ENCODE measurements around the gene PYCR2.

- TF ChIP-seq POLR2A (IDR thresholded peaks at IDR 0.05), result no peak
- no peak for TF ChIP-seq CTCF (IDR thresholded peaks at IDR 0.05)
These were observed 52.5 kb downstream of the PYCR2 start for GRCh38 chr1:225871359-225872074.

Measured in Peyer's patch (tissue), 4 donors.